ENCODE measurements around the gene TNS4. TPM values are rescaled to one million over a fixed set of nuclear protein-coding genes. Genes with fewer than 3 reads are reported as not detected.

TNS4 gene
- under 0.01 TPM in 1 of 2 replicates, not detected in the other for total RNA-seq

DNA sequence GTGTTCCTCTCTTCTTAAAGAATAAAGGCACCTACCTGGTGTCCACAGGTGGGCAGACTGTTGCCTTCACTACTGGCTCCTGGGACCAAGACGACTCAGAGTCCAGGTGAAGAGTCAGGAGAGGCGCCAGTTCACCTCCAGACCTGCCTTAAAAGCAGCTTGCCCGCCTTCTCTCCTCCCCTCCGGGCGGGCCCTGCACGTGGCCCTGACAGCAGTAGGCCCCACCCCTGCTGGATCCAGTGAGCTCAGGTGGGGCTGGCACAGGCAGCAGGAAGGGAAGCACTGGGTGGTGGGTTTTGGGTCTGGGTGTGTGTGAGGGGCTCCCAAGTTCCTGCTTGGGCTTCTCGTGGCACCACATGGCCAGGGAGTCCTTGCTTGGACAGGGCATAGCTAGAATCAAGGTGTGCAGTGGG lies at the start of gene TNS4:
Gene TNS4 (minus strand): TSS at position 125 of the 413 bp plus-strand sequence. CDS start 5,198 bp downstream, outside the sequence.

GRCh38 chr17:40443196-40443987 lies 58.0 kb downstream of the TNS4 start, which contains the start of gene IGFBP4:
IGFBP4 (plus strand) TSS chr17:40443450; CDS start chr17:40443736, 286 bp downstream.

Other genes with a start within 250 kb of the TNS4 start
- 16.9 and 39.5 TPM in 2 replicates for gene CDC6, start 213.7 kb downstream of the TNS4 start, total RNA-seq
- gene RARA, start 192.4 kb downstream of the TNS4 start, total RNA-seq: 11.0 and 13.3 TPM in 2 replicates
- 0.39 TPM in 1 of 2 replicates, not detected in the other for gene GJD3, start 136.9 kb downstream of the TNS4 start, total RNA-seq
- gene TOP2A, start 83.7 kb downstream of the TNS4 start, total RNA-seq: 90.4 and 113 TPM in 2 replicates
- gene IGFBP4, start 58.2 kb downstream of the TNS4 start, total RNA-seq: 146 and 153 TPM in 2 replicates
- not detected in 2 replicates for gene CCR7, start 63.8 kb upstream of the TNS4 start, total RNA-seq
- 70.2 TPM in 2 replicates for gene SMARCE1, start 146.2 kb upstream of the TNS4 start, total RNA-seq
- 0.20 and 0.37 TPM in 2 replicates for gene KRT222, start 163.6 kb upstream of the TNS4 start, total RNA-seq
- gene KRT24, start 202.1 kb upstream of the TNS4 start, total RNA-seq: not detected in 2 replicates